SK-N-SH (cell line): ENCODE measurements around the gene FALEC. TPM values are rescaled to one million over a fixed set of nuclear protein-coding genes. Genes with fewer than 3 reads are reported as not detected.

Source experiments
- EP300 ChIP-seq, 2 experiments: IDR thresholded peaks; 2 replicates each; pipeline versions ENCODE4 v1.4.0 to v1.6.1; 2012; ENCODE audit warnings: borderline replicate concordance in 1 of 2, low read depth in 1 of 2, low read length in 1 of 2
- FOSL2 ChIP-seq: IDR thresholded peaks from 2 replicates; pipeline ENCODE4 v1.4.0; 2012; ENCODE audit warnings: low read depth, mild to moderate bottlenecking, moderate library complexity, borderline replicate concordance
- GABPA ChIP-seq: IDR thresholded peaks from 2 replicates; pipeline ENCODE4 v1.4.0; 2012; ENCODE audit warnings: low read depth, mild to moderate bottlenecking
- NRF1 ChIP-seq: IDR thresholded peaks from 2 replicates; pipeline ENCODE4 v1.6.1; 2012; ENCODE audit warnings: low read depth, mild to moderate bottlenecking, low read length
- TCF12 ChIP-seq: IDR thresholded peaks from 2 replicates; pipeline ENCODE4 v1.4.0; 2012
- polyA plus RNA-seq, 3 experiments: library from polyadenylated mRNA; depleted of rRNA; stranded (reverse); fragments of >200 nt; gene quantifications; 2 replicates each; pipeline ENCODE4 v1.2.3, GENCODE V29; 2012
- TF ChIP-seq, protein P1 (sequence below): fragments of 200-600 bp; sonication (generic); IDR thresholded peaks from 2 replicates; pipeline ENCODE4 v1.6.1; 2017; ENCODE audit warnings: antibody characterized with exemption, mild to moderate bottlenecking, moderate library complexity
- TF ChIP-seq, protein P2 (sequence below): IDR thresholded peaks from 2 replicates; pipeline ENCODE4; 2012
- TF ChIP-seq, protein P3 (sequence below): IDR thresholded peaks from 2 replicates; pipeline ENCODE4 v1.6.1; 2012; ENCODE audit warnings: mild to moderate bottlenecking, low read depth, low read length, moderate library complexity
- TF ChIP-seq, protein P4 (sequence below): IDR thresholded peaks from 2 replicates; pipeline ENCODE4 v1.4.0; 2012; ENCODE audit warnings: low read depth, borderline replicate concordance
- TF ChIP-seq, protein P5 (sequence below): IDR thresholded peaks from 2 replicates; pipeline ENCODE4 v1.4.0; 2012; ENCODE audit warnings: low read depth

FALEC gene
- polyA plus RNA-seq, 1 of the 3 experiments (the other 2 are of a cell fraction) = 0.72 TPM

DNA sequence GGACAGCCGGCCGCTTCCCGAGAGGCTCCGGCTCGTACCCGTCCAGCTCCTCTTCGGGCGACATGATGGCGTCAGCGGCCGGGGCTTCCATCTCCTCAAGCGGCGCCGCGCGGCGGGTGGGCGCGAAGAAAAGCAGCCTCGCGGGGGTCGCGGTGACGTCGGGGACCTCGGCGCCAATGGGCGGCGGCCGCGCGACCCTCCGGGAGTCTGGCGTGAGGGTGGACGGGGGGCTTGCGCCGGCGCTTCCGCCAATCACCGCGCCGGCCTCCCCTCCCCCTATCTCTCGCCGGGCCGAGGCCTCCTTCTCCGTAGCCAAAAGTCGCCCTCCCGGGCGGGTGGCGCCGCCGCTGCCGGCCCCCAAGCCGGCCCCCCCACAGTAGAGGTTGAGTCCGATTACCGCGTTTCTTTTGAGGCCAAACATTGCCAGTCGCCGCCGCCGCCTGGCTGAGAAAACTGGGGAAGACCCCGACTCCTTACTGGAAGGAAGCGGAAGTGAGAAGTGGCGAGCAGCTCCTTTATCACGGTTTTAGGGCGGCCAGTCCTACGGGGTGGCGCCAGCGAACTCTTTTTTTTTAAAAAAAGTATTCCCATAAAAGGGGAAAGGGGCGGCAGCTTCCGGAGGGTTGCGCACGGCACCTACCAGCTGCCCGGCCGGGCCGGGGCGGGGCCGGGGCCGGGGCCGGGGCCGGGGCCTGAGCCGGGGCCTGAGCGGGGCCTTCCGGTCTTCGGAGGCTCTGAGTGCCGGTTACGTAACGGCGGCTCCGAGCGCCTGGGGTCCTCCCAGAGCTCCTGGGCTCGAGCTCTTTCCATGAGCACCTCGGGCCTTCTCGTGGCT lies 63.8 kb downstream of the FALEC start, which contains the start of gene MCL1 (continued):
- TF ChIP-seq, protein P1, sequence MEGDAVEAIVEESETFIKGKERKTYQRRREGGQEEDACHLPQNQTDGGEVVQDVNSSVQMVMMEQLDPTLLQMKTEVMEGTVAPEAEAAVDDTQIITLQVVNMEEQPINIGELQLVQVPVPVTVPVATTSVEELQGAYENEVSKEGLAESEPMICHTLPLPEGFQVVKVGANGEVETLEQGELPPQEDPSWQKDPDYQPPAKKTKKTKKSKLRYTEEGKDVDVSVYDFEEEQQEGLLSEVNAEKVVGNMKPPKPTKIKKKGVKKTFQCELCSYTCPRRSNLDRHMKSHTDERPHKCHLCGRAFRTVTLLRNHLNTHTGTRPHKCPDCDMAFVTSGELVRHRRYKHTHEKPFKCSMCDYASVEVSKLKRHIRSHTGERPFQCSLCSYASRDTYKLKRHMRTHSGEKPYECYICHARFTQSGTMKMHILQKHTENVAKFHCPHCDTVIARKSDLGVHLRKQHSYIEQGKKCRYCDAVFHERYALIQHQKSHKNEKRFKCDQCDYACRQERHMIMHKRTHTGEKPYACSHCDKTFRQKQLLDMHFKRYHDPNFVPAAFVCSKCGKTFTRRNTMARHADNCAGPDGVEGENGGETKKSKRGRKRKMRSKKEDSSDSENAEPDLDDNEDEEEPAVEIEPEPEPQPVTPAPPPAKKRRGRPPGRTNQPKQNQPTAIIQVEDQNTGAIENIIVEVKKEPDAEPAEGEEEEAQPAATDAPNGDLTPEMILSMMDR = no peak
- TF ChIP-seq, protein P2, sequence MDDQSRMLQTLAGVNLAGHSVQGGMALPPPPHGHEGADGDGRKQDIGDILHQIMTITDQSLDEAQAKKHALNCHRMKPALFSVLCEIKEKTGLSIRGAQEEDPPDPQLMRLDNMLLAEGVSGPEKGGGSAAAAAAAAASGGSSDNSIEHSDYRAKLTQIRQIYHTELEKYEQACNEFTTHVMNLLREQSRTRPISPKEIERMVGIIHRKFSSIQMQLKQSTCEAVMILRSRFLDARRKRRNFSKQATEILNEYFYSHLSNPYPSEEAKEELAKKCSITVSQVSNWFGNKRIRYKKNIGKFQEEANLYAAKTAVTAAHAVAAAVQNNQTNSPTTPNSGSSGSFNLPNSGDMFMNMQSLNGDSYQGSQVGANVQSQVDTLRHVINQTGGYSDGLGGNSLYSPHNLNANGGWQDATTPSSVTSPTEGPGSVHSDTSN = peak; percentile 52
- 0 out of 4 replicates have a peak, but pooled peaks of 1 of the 2 experiments have one; percentile 56 for TF ChIP-seq EP300 (IDR thresholded peaks at IDR 0.05; ENCODE audit: borderline replicate concordance in 1 of 2, low read depth in 1 of 2, low read length in 1 of 2)
- TF ChIP-seq FOSL2 = peak; percentile 4; the same call in 1 of the 2 replicates
- TF ChIP-seq, protein P3, sequence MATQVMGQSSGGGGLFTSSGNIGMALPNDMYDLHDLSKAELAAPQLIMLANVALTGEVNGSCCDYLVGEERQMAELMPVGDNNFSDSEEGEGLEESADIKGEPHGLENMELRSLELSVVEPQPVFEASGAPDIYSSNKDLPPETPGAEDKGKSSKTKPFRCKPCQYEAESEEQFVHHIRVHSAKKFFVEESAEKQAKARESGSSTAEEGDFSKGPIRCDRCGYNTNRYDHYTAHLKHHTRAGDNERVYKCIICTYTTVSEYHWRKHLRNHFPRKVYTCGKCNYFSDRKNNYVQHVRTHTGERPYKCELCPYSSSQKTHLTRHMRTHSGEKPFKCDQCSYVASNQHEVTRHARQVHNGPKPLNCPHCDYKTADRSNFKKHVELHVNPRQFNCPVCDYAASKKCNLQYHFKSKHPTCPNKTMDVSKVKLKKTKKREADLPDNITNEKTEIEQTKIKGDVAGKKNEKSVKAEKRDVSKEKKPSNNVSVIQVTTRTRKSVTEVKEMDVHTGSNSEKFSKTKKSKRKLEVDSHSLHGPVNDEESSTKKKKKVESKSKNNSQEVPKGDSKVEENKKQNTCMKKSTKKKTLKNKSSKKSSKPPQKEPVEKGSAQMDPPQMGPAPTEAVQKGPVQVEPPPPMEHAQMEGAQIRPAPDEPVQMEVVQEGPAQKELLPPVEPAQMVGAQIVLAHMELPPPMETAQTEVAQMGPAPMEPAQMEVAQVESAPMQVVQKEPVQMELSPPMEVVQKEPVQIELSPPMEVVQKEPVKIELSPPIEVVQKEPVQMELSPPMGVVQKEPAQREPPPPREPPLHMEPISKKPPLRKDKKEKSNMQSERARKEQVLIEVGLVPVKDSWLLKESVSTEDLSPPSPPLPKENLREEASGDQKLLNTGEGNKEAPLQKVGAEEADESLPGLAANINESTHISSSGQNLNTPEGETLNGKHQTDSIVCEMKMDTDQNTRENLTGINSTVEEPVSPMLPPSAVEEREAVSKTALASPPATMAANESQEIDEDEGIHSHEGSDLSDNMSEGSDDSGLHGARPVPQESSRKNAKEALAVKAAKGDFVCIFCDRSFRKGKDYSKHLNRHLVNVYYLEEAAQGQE = peak; percentile 82
- peak; percentile 56 for TF ChIP-seq NRF1
- TF ChIP-seq TCF12 = peak; percentile 38; the same call in 1 of the 2 replicates
- TF ChIP-seq, protein P4, sequence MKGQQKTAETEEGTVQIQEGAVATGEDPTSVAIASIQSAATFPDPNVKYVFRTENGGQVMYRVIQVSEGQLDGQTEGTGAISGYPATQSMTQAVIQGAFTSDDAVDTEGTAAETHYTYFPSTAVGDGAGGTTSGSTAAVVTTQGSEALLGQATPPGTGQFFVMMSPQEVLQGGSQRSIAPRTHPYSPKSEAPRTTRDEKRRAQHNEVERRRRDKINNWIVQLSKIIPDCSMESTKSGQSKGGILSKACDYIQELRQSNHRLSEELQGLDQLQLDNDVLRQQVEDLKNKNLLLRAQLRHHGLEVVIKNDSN = no peak
- peak; percentile 67 for TF ChIP-seq GABPA
- TF ChIP-seq, protein P5, sequence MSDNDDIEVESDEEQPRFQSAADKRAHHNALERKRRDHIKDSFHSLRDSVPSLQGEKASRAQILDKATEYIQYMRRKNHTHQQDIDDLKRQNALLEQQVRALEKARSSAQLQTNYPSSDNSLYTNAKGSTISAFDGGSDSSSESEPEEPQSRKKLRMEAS = 0 out of 2 replicates have a peak, but pooled peaks have one; percentile 56
